Measurements from ENCODE around the gene OGG1.

Gene OGG1

DNA sequence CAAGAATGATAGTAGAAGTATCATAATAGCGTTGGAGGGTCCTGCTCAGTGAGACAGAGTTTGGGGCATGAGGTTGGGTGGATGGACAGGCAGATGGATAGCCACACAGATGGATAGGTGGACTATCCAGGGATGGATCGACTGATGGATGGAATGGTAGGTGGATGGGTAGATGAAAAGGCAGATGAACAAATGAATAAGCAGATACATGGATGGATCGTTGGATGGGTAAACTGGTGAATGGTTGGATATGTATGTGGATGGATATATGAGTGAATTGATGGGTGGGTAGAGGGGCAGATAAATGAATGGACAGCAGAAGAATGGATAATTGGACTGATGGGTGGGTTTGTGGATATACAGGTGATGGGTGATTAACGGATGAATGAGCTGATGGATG is 36.6 kb upstream of the OGG1 start:
- WGBS, 2 experiments, result 84 to 86% methylated on average over 4 of the region's 4 CpGs
- Histone ChIP-seq H3K9me3 (ENCODE audit: control insufficient read depth, low read length) (no peaks in the 10 kb centered on the region), H3K4me1 (ENCODE audit: control insufficient read depth, insufficient read depth, low read length) (no peaks in the 10 kb centered on the region), H3K27ac (ENCODE audit: insufficient read depth, low read depth, low read length, poor library complexity, severe bottlenecking) (no peak overlapping the region), H3K36me3 (ENCODE audit: control insufficient read depth, insufficient read depth, low read length) (no peaks in the 10 kb centered on the region), H3K4me3 (ENCODE audit: insufficient read depth, low read depth, low read length) (no peak overlapping the region), H3K27me3 (ENCODE audit: control insufficient read depth, insufficient read depth, low read length, poor library complexity, severe bottlenecking) (peaks cover 3% of the 10 kb centered on the region)

DNA sequence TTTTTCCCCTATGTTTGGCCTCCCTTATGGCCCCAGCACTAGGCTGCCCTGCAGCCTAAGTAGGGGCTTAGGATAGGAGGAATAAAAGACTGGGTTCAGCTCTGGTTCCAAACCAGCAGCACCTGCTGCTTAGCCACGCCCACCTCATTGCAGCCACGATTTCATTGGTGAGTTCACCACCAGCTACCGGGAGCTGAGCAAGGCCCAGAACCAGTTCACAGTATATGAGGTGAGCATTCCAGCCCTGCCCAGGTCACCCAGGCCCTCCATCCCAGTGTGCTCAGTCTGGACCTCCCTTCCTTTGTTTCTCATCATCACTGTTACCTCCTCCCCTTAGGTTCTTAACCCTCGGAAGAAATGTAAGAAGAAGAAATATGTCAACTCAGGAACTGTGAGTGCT is 34.6 kb upstream of the OGG1 start:
- Histone ChIP-seq H3K4me3 (ENCODE audit: insufficient read depth, low read depth, low read length) (no peak overlapping the region), H3K27me3 (ENCODE audit: control insufficient read depth, insufficient read depth, low read length, poor library complexity, severe bottlenecking) (peaks cover 3% of the 10 kb centered on the region), H3K36me3 (ENCODE audit: control insufficient read depth, insufficient read depth, low read length) (no peaks in the 10 kb centered on the region), H3K9me3 (ENCODE audit: control insufficient read depth, low read length) (no peaks in the 10 kb centered on the region), H3K27ac (ENCODE audit: insufficient read depth, low read depth, low read length, poor library complexity, severe bottlenecking) (no peak overlapping the region), H3K4me1 (ENCODE audit: control insufficient read depth, insufficient read depth, low read length) (no peaks in the 10 kb centered on the region)
- WGBS, 2 experiments, result 30 to 31% methylated on average over 4 of the region's 4 CpGs

- Histone ChIP-seq H3K4me1 (ENCODE audit: control insufficient read depth, insufficient read depth, low read length) (no peaks in the 10 kb centered on the region), H3K4me3 (ENCODE audit: insufficient read depth, low read depth, low read length) (no peak overlapping the region), H3K36me3 (ENCODE audit: control insufficient read depth, insufficient read depth, low read length) (no peaks in the 10 kb centered on the region), H3K27ac (ENCODE audit: insufficient read depth, low read depth, low read length, poor library complexity, severe bottlenecking) (no peak overlapping the region), H3K9me3 (ENCODE audit: control insufficient read depth, low read length) (no peaks in the 10 kb centered on the region), H3K27me3 (ENCODE audit: control insufficient read depth, insufficient read depth, low read length, poor library complexity, severe bottlenecking) (peaks cover 3% of the 10 kb centered on the region)
- 76 to 79% methylated on average over 6 of the region's 6 CpGs for WGBS, 2 experiments
Observed at GRCh38 chr3:9715764-9716437, 33.9 kb upstream of the OGG1 start.

DNA sequence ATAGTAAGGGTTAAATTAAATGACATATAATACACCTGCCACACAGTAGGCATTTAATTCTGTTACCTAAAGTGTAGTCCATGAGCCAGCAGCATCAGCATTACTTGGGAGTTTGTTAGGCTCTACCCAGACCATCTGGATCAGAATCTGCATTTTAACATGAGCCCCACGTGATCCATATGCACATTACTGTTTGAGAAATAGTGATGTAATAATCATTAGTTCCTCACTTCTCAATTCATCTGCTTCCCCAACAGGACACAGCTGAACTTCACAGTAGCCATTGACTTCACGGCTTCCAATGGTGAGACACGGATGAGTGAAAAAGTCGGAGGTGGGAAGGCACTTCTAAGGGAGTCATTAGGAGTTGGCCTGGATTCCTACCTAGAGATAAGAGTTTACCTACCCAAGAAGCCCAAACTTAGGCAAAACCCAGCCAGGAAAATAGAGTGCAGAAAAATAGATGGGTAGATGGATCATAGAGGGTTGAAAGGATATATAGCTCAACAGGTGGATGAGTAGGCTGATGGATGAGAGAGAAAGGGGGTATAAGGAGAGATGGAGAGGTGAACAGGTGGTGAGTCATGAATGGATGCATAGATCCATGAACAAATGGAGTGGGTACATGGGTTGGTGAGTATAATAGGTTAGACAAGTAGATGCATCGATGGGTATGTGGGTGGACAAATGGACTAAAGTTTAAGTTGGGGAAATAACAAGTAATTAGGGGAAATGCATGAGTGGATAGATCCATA is 32.8 kb upstream of the OGG1 start:
- Histone ChIP-seq H3K4me1 (ENCODE audit: control insufficient read depth, insufficient read depth, low read length) (no peaks in the 10 kb centered on the region), H3K36me3 (ENCODE audit: control insufficient read depth, insufficient read depth, low read length) (no peaks in the 10 kb centered on the region), H3K27me3 (ENCODE audit: control insufficient read depth, insufficient read depth, low read length, poor library complexity, severe bottlenecking) (peaks cover 3% of the 10 kb centered on the region), H3K27ac (ENCODE audit: insufficient read depth, low read depth, low read length, poor library complexity, severe bottlenecking) (no peak overlapping the region), H3K9me3 (ENCODE audit: control insufficient read depth, low read length) (no peaks in the 10 kb centered on the region), H3K4me3 (ENCODE audit: insufficient read depth, low read depth, low read length) (no peak overlapping the region)
- WGBS, 2 experiments, result 88 to 95% methylated on average over 5 of the region's 5 CpGs

DNA sequence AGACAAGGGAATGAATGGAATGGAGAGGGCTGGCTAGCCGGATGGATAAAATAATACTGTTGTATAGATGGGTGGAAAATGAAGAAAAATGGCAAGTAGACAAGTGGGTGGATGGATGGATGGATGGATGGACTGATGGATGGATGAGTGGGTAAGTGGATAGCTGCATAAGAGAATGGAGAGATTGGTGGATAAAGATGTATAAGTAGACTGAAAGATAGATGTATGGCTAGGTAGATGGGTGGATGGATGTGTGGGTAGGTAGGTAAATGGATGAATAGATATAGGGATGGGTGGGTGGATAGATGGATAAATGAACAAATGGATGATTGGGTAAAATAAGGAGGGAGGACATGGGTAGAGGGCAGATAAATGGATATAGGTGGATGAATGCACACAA is 32.2 kb upstream of the OGG1 start:
- H3K4me3 ChIP-seq (ENCODE audit: insufficient read depth, low read depth, low read length), result no peak overlapping the region
- no peaks in the 10 kb centered on the region for H3K36me3 ChIP-seq (ENCODE audit: control insufficient read depth, insufficient read depth, low read length)
- H3K27ac ChIP-seq (ENCODE audit: insufficient read depth, low read depth, low read length, poor library complexity, severe bottlenecking), result no peak overlapping the region
- no peaks in the 10 kb centered on the region for H3K9me3 ChIP-seq (ENCODE audit: control insufficient read depth, low read length)
- H3K27me3 ChIP-seq (ENCODE audit: control insufficient read depth, insufficient read depth, low read length, poor library complexity, severe bottlenecking), result peaks cover 2% of the 10 kb centered on the region
- H3K4me1 ChIP-seq (ENCODE audit: control insufficient read depth, insufficient read depth, low read length), result no peaks in the 10 kb centered on the region
- WGBS, 2 experiments, result 88 to 92% methylated on average over 1 of the region's 1 CpG

DNA sequence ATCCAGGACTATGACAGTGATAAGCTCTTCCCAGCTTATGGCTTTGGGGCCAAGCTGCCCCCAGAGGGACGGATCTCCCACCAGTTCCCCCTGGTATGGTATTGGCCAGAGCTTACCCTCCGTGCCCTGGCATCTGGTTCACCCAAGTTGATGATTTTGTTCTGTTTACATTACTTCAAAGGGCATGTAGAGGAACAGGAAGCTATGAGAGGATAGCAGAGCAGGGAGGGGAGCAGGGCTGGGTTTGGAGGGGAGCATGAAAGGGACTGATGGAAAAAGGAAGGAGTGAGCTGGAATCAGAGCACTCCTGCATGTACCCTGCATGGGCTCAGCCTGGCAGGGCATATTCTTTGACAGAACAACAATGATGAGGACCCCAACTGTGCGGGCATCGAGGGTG is 31.6 kb upstream of the OGG1 start:
- H3K4me3 ChIP-seq (ENCODE audit: insufficient read depth, low read depth, low read length), result no peak overlapping the region
- WGBS, 2 experiments, result 60 to 67% methylated on average over 4 of the region's 4 CpGs

DNA sequence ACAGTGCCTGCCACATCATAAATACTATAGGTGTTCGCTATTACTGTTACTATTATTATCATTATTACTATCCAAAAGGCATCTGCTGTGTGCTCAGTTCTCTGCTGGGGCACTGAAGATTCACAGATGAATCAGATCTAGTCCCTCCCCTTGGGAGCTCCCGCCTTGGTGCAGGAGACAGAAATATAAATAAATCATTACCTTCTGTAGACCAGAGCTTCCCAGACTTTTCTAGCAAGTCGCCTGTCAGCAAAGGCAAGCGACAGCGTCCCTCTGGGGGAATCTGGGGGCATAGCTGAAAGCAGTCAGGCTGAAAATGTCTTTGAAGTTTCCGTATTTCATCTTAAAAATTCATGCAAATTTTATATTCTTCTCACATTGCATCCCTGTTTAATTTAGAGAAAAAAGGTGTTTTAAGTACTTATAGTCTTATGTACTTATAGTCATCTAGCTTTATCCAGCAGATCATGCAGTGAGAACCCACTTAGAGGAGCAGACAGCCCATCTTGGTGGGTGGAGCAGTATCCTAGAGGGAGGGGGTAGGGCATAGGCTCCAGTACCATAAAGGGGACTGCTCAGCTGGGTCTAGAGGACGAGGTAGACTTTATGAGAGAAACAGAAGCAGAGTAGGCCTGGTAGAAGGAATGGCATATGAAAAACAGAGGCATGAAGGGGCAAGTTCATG is 28.6 kb upstream of the OGG1 start:
- Histone ChIP-seq H3K27ac (ENCODE audit: insufficient read depth, low read depth, low read length, poor library complexity, severe bottlenecking) (no peak overlapping the region), H3K4me3 (ENCODE audit: insufficient read depth, low read depth, low read length) (no peak overlapping the region), H3K36me3 (ENCODE audit: control insufficient read depth, insufficient read depth, low read length) (no peaks in the 10 kb centered on the region), H3K4me1 (ENCODE audit: control insufficient read depth, insufficient read depth, low read length) (no peaks in the 10 kb centered on the region), H3K27me3 (ENCODE audit: control insufficient read depth, insufficient read depth, low read length, poor library complexity, severe bottlenecking) (no peaks in the 10 kb centered on the region), H3K9me3 (ENCODE audit: control insufficient read depth, low read length) (no peaks in the 10 kb centered on the region)
- 59 to 61% methylated on average over 7 of the region's 7 CpGs for WGBS, 2 experiments

More for the DNA sequence above, 31.6 kb upstream of the OGG1 start:
- no peaks in the 10 kb centered on the region for H3K36me3 ChIP-seq (ENCODE audit: control insufficient read depth, insufficient read depth, low read length)
- no peaks in the 10 kb centered on the region for H3K27me3 ChIP-seq (ENCODE audit: control insufficient read depth, insufficient read depth, low read length, poor library complexity, severe bottlenecking)
- H3K9me3 ChIP-seq (ENCODE audit: control insufficient read depth, low read length), result no peaks in the 10 kb centered on the region
- H3K4me1 ChIP-seq (ENCODE audit: control insufficient read depth, insufficient read depth, low read length), result no peaks in the 10 kb centered on the region
- no peak overlapping the region for H3K27ac ChIP-seq (ENCODE audit: insufficient read depth, low read depth, low read length, poor library complexity, severe bottlenecking)

DNA sequence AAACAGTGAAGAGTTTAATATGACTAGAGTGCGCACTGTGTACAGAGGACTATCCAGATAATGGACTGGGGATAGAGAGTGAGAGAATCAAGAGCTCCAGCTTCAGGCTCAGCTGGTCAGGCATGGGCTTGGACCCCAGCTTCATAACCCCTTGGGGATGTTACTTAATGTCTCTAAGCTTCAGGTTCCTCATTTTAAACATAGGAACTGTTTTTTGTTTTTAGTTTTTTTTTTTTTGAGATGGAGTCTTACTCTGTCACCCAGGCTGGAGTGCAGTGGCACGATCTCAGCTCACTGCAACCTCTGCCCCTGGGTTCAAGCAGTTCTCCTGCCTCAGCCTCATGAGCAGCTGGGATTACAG is 28.1 kb upstream of the OGG1 start:
- Histone ChIP-seq H3K4me1 (ENCODE audit: control insufficient read depth, insufficient read depth, low read length) (no peaks in the 10 kb centered on the region), H3K9me3 (ENCODE audit: control insufficient read depth, low read length) (no peaks in the 10 kb centered on the region), H3K27ac (ENCODE audit: insufficient read depth, low read depth, low read length, poor library complexity, severe bottlenecking) (no peak overlapping the region), H3K36me3 (ENCODE audit: control insufficient read depth, insufficient read depth, low read length) (no peaks in the 10 kb centered on the region), H3K4me3 (ENCODE audit: insufficient read depth, low read depth, low read length) (no peak overlapping the region), H3K27me3 (ENCODE audit: control insufficient read depth, insufficient read depth, low read length, poor library complexity, severe bottlenecking) (no peaks in the 10 kb centered on the region)
- WGBS, 2 experiments, result 88 to 90% methylated on average over 2 of the region's 2 CpGs

DNA sequence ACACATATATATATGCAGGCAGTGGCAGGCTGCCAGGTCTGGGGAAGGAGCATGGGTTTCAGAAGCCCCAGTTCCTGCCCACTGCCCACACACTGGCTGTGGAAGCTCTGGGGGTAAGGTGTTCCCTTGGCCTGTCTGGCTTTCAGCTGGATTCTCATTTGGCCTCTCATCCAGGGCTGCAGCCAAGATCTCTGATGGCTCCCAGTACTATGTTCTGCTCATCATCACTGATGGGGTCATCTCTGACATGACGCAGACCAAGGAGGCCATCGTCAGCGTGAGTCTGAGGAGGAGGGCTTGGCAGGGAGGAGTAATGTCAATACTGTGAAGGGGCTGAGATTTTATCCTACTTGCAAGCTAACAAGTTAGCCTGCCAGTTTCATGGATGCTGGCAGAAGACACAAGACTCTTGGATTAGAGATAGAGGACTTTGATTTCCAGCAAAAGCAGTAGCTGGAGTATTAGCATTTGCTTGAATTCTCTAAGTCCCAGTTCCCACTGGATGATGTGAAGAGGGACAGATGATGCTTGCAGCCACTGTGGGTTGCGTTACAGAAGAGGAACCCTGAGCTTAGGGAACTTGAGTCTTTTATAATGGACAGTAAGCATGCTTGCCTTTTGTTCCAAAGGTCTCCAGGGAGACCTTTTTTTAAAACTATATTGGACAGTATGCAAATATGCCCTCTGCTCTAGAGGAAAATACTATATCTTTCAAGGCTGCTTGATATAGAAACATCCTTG is 23.8 kb upstream of the OGG1 start:
- H3K27me3 ChIP-seq (ENCODE audit: control insufficient read depth, insufficient read depth, low read length, poor library complexity, severe bottlenecking), result no peaks in the 10 kb centered on the region
- WGBS, 2 experiments, result 92 to 97% methylated on average over 4 of the region's 4 CpGs

More for the DNA sequence above, 23.8 kb upstream of the OGG1 start:
- H3K4me1 ChIP-seq (ENCODE audit: control insufficient read depth, insufficient read depth, low read length), result no peaks in the 10 kb centered on the region
- H3K9me3 ChIP-seq (ENCODE audit: control insufficient read depth, low read length), result no peaks in the 10 kb centered on the region
- no peaks in the 10 kb centered on the region for H3K36me3 ChIP-seq (ENCODE audit: control insufficient read depth, insufficient read depth, low read length)
- no peak overlapping the region for H3K27ac ChIP-seq (ENCODE audit: insufficient read depth, low read depth, low read length, poor library complexity, severe bottlenecking)
- no peak overlapping the region for H3K4me3 ChIP-seq (ENCODE audit: insufficient read depth, low read depth, low read length)

All from ectodermal cell (in vitro differentiated cells).